Smooth muscle cell (in vitro differentiated cells): Measurements from ENCODE around the gene SNRPD2. TPM values are rescaled to one million over a fixed set of nuclear protein-coding genes. Genes with fewer than 3 reads are reported as not detected.

Source experiments
- DNase-seq: peaks from one replicate; lab custom pipeline; 2025; ENCODE audit not compliant: unreplicated experiment; lab: John Stamatoyannopoulos, UW
- H2AFZ ChIP-seq: fragments of 200-600 bp; sonication (generic); 2 replicates; pipeline ENCODE4 v1.6.0; 2016; ENCODE audit warnings: antibody characterized with exemption, low read depth, mild to moderate bottlenecking
- H3F3A ChIP-seq: fragments of 200-600 bp; sonication (generic); 2 replicates; pipeline ENCODE4 v1.6.0; 2017; ENCODE audit warnings: antibody characterized with exemption, low read depth
- H3K27ac ChIP-seq: fragments of 200-600 bp; sonication (generic); 2 replicates; pipeline ENCODE4 v1.5.1; 2016; ENCODE audit warnings: low read depth, mild to moderate bottlenecking
- H3K27me3 ChIP-seq: fragments of 200-600 bp; sonication (generic); 2 replicates; pipeline ENCODE4 v1.6.1; 2016; ENCODE audit warnings: low read depth, mild to moderate bottlenecking
- H3K36me3 ChIP-seq: fragments of 200-600 bp; sonication (generic); 2 replicates; pipeline ENCODE4 v1.5.1; 2016; ENCODE audit warnings: low read depth
- H3K4me1 ChIP-seq: fragments of 200-600 bp; sonication (generic); 2 replicates; pipeline ENCODE4 v1.5.1; 2016; ENCODE audit warnings: low read depth
- H3K4me2 ChIP-seq: fragments of 200-600 bp; sonication (generic); 2 replicates; pipeline ENCODE4 v1.6.0; 2016; ENCODE audit warnings: mild to moderate bottlenecking
- H3K4me3 ChIP-seq: fragments of 200-600 bp; sonication (generic); 2 replicates; pipeline ENCODE4 v1.5.1; 2016; ENCODE audit warnings: mild to moderate bottlenecking
- H3K79me2 ChIP-seq: fragments of 200-600 bp; sonication (generic); 2 replicates; pipeline ENCODE4 v1.6.0; 2016; ENCODE audit warnings: low read depth, mild to moderate bottlenecking
- H3K9ac ChIP-seq: fragments of 200-600 bp; sonication (generic); 2 replicates; pipeline ENCODE4 v1.6.0; 2016; ENCODE audit warnings: low read depth
- H3K9me3 ChIP-seq: fragments of 200-600 bp; sonication (generic); replicated peaks from 2 replicates; pipeline ENCODE4 v1.5.1; 2016; ENCODE audit warnings: low read depth
- H4K20me1 ChIP-seq: fragments of 200-600 bp; sonication (generic); 2 replicates; pipeline ENCODE4 v1.6.0; 2016; ENCODE audit warnings: low read depth
- CTCF ChIP-seq: fragments of 200-600 bp; sonication (generic); IDR thresholded peaks from 2 replicates; pipeline ENCODE4 v1.5.1; 2017; ENCODE audit warnings: borderline replicate concordance, mild to moderate bottlenecking, antibody characterized with exemption; ENCODE audit not compliant: insufficient read depth, poor library complexity, severe bottlenecking
- WGBS: methylation state at CpG from one replicate; pipeline ENCODE4 v1.1.7; 2016; ENCODE audit warnings: low lambda C conversion rate; 5-methylcytosine and 5-hydroxymethylcytosine counted together
- polyA plus RNA-seq: library from polyadenylated mRNA; unstranded; fragments of >200 nt; fragmentation: Nextera tagmentation; extraction: Ambion mirVana; gene quantifications from 2 replicates; pipeline ENCODE4 v1.2.1, GENCODE V29; 2016
- total RNA-seq: library from RNA; depleted of rRNA; stranded (reverse); fragments of >200 nt; gene quantifications from 2 replicates; pipeline ENCODE4 v1.2.3, GENCODE V29; 2014

The SNRPD2 gene
- total and polyA plus RNA-seq, 2 experiments from 2014 or later = 234 to 690 TPM

DNA sequence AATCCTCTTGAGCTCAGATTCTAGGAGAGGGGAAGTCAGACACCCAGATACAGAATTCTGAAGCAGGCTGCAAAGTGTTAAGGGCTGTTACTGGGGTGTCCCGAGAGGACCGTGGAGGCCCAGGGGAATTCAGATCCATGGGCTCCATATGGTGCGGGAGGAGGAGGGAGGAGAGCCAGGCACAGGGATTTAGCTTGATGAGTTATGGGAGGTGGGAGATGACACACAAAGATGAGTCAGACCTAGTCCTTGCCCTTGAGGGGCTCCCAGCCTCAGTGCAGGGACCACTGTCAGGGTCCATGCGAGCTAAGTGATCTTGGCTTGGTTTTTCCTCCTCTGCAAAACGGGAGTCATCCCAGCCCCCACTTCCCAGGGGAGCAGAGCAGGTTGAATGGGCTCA is 38.1 kb downstream of the SNRPD2 start:
- Histone ChIP-seq H3K27me3 (no peaks in the 10 kb centered on the region), H4K20me1 (no peaks in the 10 kb centered on the region), H3K27ac (no peak overlapping the region), H2AFZ (peak overlapping the region; percentile 72), H3K36me3 (no peaks in the 10 kb centered on the region), H3K4me3 (no peak overlapping the region), H3K79me2 (no peaks in the 10 kb centered on the region), H3K4me2 (no peak overlapping the region), H3F3A (no peaks in the 10 kb centered on the region), H3K9me3 (no peaks in the 10 kb centered on the region), H3K9ac (no peak overlapping the region), H3K4me1 (peaks cover 7% of the 10 kb centered on the region)
- TF ChIP-seq CTCF = no peak
- WGBS = 31% methylated on average over 5 of the region's 5 CpGs
- DNase-seq = no peak

DNA sequence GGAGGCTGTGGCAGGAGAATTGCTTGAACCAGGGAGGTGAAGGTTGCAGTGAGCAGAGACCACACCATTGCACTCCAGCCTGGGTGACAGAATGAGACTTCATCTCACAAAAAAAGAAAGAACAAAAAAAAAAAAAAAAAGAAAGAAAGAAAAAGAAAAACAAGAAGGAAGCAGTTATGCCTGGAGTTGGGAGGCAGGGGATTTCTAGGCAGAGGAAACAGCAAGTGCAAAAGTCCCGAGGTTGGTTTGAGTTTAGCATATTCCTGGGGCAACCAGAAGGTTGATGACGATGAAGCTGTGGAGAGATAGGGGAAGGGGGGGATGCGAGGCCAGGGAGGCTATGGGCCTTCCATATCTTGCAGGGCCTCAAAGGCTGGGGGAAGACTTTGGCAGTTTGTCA is 41.0 kb downstream of the SNRPD2 start:
- H3K4me2 ChIP-seq = no peak overlapping the region
- 83% methylated on average over 3 of the region's 3 CpGs for WGBS
- H3K27me3 ChIP-seq = no peaks in the 10 kb centered on the region
- H3K9me3 ChIP-seq = no peaks in the 10 kb centered on the region
- no peak overlapping the region for H3K27ac ChIP-seq
- no peak overlapping the region for H3K9ac ChIP-seq
- H3K36me3 ChIP-seq = no peaks in the 10 kb centered on the region
- no peak for TF ChIP-seq CTCF
- no peak for DNase-seq
- no peak overlapping the region for H3K4me3 ChIP-seq
- no peaks in the 10 kb centered on the region for H3K4me1 ChIP-seq
- H2AFZ ChIP-seq = no peak overlapping the region
- H3K79me2 ChIP-seq = no peaks in the 10 kb centered on the region
- no peaks in the 10 kb centered on the region for H3F3A ChIP-seq
- no peaks in the 10 kb centered on the region for H4K20me1 ChIP-seq

- peaks cover 20% of the 10 kb centered on the region for H3F3A ChIP-seq
- peak overlapping the region; percentile 71 for H3K4me2 ChIP-seq
- H3K4me3 ChIP-seq = peak overlapping the region; percentile 42
- no peaks in the 10 kb centered on the region for H3K79me2 ChIP-seq
- H3K9me3 ChIP-seq = no peaks in the 10 kb centered on the region
- no peak for DNase-seq
- H3K27me3 ChIP-seq = no peaks in the 10 kb centered on the region
- no peaks in the 10 kb centered on the region for H3K36me3 ChIP-seq
- no peaks in the 10 kb centered on the region for H4K20me1 ChIP-seq
- peaks cover 5% of the 10 kb centered on the region for H3K4me1 ChIP-seq
- H3K27ac ChIP-seq = peak overlapping the region; percentile 9
- no peak for TF ChIP-seq CTCF
- no peak overlapping the region for H3K9ac ChIP-seq
- H2AFZ ChIP-seq = no peak overlapping the region
- 40% methylated on average over 9 of the region's 9 CpGs for WGBS
These were observed 45.4 kb downstream of the SNRPD2 start for GRCh38 chr19:45646345-45646698.

DNA sequence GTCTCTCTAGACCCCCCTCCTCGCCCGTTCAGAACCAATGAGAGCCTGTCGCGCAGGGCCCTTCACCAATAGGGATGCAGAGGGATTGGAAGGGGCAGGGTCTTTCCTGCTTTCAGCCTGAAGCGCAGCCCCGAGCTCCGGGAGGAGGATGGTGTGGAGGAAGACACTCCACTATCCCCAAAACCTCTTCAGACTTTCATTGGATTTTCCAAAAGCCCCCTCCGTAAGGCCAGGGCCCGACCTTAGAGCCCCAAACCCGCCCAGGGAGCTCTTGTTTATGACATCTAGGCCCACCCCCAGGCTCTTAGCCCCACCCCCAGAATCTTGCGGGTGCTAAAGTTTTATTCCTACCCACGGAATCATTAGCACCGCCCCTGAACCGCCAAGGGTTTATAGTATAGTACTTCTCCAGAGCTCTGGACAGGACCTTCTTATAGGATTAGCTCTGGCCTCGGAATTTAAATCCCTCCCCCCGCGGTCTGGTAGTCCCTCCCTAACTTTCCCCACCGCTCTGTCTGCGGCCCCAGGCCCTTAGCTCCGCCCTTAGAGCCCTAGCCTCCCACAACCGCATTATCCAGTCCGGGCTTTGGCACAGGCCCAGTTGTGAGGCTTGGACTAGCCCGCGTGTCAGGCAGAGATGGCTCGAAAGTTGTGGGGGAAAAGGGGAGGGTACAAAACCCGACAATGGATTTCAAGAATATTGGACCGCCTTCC is 46.0 kb downstream of the SNRPD2 start:
- Histone ChIP-seq H3F3A (peaks cover 24% of the 10 kb centered on the region), H3K27ac (peak overlapping the region; percentile 32), H3K79me2 (no peaks in the 10 kb centered on the region), H3K36me3 (no peaks in the 10 kb centered on the region), H4K20me1 (no peaks in the 10 kb centered on the region), H3K4me2 (peak overlapping the region; percentile 71), H3K4me1 (peaks cover 5% of the 10 kb centered on the region), H3K4me3 (peak overlapping the region; percentile 42), H3K9ac (no peak overlapping the region), H3K9me3 (no peaks in the 10 kb centered on the region), H3K27me3 (no peaks in the 10 kb centered on the region), H2AFZ (no peak overlapping the region)
- 4% methylated on average over 25 of the region's 27 CpGs for WGBS
- DNase-seq = peak; percentile 90
- no peak for TF ChIP-seq CTCF
